HG02970 (cell line): ENCODE results near the gene CHST15.

Experiments used
- ATAC-seq: cut with Tn5 transposase; IDR thresholded peaks from one replicate; pipeline ENCODE4 v1.9.1; 2021; ENCODE audit warnings: mild to moderate bottlenecking, moderate library complexity, moderate number of reproducible peaks; ENCODE audit not compliant: unreplicated experiment, low FRiP score

CHST15 gene

DNA sequence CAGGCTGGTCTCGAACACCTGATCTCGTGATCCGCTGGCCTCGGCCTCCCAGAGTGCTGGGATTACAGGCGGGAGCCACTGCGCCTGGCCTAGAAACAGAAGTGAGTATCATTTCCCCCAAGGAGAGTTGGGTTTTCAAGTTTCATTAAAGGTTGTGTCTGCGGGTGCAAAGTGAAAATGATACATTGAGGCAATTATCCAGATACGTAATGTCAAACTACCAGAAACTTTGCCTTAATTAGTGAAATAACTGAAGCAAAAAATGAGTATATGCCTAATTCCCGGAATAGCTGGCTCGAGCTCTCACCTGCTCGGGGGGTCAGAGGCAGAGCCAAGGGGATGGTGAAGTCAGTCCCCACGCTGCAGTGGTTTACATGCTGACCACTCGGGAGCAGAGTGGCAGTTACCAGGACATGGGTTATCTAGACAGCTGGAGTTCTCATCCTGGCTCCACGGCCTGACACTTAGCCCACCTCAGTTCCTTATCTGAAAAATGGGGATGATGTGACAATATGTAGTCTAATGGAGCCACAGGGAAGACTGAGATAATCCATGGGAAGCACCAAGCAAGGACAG, 25.5 kb downstream of the CHST15 start:
- ATAC-seq, result no peak

DNA sequence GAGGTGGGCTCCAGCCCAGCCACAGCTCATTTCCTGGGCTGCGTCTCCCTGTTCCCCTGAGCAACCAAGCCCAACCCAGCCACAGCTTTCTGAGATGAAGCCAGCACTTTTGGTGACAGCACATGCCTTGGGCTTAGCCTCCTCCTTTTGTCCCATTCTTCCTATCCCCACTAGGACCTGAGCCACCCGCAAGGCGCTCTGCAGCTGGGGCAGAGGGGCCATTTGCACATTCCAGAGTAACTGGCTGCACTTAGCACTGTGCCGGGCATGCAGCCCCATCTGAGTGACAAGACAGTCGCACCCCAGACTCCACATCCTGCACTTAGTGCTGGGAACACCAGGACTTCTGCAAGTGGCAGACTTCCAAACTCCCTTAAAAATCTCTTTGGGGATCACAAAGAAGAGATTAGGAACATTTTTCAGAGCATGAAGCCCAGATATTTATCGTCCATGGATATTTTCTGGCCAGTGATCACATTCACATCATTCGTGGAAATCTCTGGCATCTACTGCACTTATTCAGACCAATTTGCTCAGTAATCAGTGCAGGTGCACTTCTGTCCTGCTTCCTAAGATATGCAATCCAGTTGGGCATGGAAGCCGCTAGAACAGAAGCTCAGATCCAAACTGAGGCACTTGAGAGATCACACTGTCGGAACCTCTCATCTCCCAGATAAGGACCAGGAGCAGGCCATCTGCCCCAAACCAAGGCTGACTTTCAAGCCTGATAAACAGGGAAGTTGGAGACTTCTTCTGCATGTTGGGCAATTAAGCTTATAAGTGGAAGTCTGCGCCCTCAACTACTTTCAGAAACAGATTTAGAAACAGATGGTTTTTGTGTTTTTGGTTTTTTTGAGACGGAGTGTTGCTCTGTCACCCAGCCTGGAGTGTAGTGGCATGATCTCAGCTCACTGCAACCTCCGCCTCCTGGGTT, 26.4 kb downstream of the CHST15 start:
- ATAC-seq, result no peak

- ATAC-seq, result no peak
These were observed 27.2 kb downstream of the CHST15 start for GRCh38 chr10:124066126-124066700.

DNA sequence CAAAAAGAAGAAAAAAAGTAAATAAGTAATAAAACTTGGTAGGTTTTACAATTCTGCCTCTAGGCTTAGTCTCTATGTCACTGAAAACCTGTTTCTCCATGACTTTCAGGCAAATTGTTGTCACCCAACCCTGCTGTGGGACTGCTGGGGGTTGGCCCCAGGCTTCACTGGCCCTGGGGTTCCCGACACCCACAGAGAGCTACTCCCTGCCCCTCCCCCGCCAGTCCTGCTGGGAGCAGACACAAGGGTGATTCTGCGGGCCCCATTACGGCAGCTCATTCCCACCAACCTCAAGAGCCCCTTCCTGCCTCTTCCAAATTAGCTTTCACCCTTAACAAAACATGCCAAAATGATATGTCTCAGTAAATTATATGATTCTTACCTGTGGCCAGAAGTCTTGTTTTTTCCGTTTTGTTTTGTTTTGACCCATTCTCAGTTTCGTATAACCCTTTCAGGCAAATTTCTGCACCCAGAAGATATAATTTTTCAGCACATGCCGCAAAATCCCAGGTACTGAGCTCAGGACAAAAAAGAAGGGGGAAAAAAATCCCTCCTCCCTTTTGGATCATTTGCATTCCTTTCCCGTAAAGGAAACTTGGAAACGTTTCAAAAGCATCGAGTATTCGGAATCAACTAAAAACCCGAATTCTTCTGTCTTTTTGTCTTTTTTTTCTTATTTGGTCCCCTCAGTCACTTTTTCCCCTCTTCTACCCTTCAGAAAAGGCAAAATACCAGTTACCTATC, 27.8 kb downstream of the CHST15 start:
- ATAC-seq, result no peak

- no peak for ATAC-seq
These were observed 28.7 kb downstream of the CHST15 start for GRCh38 chr10:124064676-124065075.

- ATAC-seq, result peak; percentile 45
These were observed 29.4 kb downstream of the CHST15 start for GRCh38 chr10:124063750-124064603.

DNA sequence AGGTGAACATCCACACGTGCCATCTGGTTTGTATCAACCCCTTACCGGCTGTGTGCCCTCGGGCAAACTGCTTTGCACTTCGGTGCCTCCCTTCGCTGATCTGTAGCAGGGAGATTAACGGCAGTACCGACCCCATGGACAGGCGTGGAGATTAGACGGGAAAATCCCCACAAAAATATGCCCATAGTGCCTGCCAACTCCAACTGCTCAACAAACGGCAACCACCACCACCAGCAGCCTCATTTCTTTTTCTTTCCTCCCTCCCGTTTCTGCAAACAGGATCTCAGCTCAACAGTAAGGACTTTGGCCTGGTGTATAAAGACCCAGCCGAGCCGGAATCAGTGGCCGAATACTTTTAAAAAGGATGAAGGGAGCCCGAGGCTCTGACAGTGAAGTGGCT, 31.0 kb downstream of the CHST15 start:
- ATAC-seq, result no peak

GRCh38 chr10:124061030-124061429, 32.4 kb downstream of the CHST15 start:
- ATAC-seq, result no peak

DNA sequence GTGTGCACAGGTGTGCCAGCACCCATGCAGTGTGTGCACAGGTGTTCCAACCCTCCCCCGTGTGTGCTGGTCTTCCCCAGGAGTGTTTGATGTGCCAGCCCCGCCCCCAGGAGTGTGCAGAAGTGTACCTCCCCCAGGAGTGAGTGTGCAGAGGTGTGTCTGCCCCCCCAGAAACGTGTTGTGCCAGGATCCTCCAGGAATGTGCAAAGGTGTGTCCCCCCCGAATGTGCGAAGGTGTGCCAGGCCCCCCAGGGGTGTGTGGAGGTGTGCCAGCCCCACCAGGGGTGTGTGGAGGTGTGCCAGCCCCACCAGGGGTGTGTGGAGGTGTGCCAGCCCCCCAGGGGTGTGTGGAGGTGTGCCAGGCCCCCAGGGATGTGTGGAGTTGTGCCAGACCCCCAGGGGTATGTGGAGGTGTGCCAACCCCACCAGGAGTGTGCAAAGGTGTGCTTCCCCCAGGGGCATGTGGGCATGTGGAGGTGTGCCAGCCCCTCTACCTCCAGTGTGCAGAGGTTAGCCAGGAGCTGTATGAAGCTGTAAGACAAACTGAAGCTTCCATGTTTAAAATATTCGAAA, 33.2 kb downstream of the CHST15 start:
- ATAC-seq, result no peak

DNA sequence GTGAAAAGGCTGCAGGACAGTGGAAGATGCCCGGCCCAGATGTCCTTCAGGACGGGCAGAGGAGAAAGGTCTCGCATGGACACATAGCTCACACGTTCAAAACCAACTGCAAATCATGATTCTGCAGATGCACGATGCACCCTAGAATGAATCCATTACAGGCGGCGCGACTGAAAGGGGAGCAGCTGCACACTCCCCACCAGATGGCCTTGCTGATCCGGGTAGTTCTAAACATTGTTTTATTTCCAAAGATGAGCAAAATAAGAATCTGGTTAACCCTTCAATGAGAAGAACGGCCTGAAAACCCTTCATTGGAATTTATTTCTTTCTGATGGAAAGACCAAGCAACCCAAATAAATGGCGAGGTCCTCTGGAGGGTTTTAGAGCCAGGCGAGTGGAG, 33.8 kb downstream of the CHST15 start:
- ATAC-seq, result no peak

GRCh38 chr10:124058346-124059003, 34.9 kb downstream of the CHST15 start:
- ATAC-seq, result no peak

- no peak for ATAC-seq
These were observed 35.8 kb downstream of the CHST15 start for GRCh38 chr10:124057601-124058000.

GRCh38 chr10:124056337-124056980, 36.9 kb downstream of the CHST15 start:
- no peak for ATAC-seq

GRCh38 chr10:124053971-124054370, 39.4 kb downstream of the CHST15 start:
- ATAC-seq, result no peak

DNA sequence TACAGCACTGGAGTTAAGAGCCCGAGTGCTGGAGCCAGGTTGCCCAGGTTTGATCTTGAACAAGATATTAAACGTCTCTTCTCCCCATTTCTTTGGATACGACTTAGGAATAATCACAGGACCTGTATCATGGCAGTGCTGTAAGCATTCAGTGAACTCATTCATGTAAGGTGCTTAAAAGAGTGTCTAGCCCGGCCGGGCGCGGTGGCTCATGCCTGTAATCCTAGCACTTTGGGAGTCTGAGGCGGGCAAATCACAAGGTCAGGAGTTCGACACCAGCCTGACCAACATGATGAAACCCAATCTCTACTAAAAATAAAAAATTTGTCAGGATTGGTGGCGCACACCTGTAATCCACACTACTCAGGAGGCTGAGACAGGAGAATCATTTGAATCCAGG, 40.8 kb downstream of the CHST15 start:
- no peak for ATAC-seq

DNA sequence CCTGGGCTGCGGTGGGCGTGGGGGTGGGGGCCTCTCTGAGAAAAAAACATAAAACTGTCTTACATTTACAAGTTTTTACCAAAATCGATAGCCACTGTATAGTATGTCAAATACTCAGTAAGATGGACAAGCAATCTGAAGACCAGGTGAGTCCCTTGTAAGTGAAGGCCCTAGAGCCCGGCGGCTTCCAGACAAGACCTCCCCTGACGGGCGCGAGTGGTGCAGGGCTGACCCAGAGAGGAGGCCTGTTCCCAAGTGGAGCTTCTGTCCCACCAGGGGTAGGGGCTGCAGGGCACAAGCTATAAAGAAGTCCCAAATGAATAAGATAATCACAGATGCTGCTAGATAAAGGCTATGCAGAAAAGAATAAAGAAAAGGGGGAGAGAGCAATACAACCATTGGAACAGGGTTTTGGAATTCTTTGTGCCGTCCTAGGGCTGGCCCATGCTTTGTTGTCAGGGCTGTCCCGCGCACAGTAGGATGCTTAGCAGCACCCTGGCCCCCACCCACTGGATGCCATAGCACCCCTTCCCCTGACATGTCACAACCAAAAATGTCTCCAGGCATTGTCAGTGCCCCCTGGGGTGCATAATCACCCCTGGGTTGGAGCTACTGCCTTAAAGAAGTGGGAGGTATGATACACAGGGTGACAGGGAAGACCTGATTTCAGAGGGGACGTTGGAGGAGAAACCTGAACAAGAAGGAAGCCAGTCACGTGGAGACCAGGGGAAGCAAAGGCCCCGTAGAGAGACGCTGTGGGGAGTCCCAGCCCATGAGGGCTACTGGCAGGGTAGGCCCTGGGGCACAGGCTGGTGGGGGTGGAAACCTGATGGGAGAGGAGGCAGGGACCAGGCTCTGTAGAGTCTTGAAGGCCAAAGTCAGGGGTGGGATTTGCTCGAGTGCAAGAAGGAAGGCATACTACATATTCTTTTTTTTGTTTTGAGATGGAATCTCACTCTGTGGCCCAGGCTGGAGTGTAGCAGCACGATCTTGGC, 43.1 kb downstream of the CHST15 start:
- ATAC-seq, result no peak

GRCh38 chr10:124049484-124049883, 43.9 kb downstream of the CHST15 start:
- ATAC-seq, result no peak
